ENCODE data around the gene TRAF3IP3.

GRCh38 chr1:209749670-209750323 lies 6.1 kb upstream of the TRAF3IP3 start:
- TF ChIP-seq, protein P1, sequence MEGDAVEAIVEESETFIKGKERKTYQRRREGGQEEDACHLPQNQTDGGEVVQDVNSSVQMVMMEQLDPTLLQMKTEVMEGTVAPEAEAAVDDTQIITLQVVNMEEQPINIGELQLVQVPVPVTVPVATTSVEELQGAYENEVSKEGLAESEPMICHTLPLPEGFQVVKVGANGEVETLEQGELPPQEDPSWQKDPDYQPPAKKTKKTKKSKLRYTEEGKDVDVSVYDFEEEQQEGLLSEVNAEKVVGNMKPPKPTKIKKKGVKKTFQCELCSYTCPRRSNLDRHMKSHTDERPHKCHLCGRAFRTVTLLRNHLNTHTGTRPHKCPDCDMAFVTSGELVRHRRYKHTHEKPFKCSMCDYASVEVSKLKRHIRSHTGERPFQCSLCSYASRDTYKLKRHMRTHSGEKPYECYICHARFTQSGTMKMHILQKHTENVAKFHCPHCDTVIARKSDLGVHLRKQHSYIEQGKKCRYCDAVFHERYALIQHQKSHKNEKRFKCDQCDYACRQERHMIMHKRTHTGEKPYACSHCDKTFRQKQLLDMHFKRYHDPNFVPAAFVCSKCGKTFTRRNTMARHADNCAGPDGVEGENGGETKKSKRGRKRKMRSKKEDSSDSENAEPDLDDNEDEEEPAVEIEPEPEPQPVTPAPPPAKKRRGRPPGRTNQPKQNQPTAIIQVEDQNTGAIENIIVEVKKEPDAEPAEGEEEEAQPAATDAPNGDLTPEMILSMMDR (IDR thresholded peaks at IDR 0.05) = no peak
- TF ChIP-seq POLR2A (IDR thresholded peaks at IDR 0.05) = no peak
